GM10847 (cell line): ENCODE data around the gene FFAR3.

Source experiments
- POLR2A ChIP-seq: IDR thresholded peaks from 2 replicates; pipeline ENCODE4 v1.6.1; 2011; ENCODE audit not compliant: insufficient read length; ENCODE audit errors: extremely low read depth

Gene FFAR3

DNA sequence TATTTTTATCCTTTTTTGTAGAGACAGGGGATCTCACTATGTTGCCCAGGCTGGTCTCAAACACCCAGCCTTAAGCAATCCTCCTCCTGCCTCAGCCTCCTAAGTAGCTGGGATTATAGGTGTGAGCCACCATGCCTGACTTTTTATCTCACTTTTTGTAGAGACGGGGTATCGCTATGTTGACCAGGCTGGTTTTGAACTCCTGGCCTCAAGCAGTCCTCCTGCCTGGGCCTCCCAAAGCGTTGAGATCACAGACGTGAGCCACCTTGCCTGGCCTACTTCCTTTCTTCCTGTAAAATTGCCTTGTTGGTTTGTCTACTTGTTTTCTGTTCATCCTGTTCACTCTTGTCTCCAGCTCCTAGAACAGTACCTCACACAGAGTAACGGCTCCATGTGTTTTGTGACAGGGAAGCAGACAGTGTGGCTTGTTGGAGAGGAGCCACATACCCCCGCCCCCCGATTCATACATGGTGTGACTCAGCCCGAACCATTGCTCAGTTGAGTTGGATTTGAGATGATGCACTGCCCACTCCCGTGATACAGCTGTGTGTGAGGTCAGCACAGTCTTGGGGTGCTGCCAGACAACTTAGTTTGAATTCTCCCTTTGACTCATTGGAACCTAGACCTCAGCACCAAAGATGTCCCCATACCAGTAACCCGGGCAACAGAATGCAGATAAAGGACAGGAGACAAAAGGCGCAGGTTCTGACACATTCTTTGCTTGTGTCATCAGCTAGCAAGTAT is 46.8 kb downstream of the FFAR3 start:
- TF ChIP-seq POLR2A = no peak

DNA sequence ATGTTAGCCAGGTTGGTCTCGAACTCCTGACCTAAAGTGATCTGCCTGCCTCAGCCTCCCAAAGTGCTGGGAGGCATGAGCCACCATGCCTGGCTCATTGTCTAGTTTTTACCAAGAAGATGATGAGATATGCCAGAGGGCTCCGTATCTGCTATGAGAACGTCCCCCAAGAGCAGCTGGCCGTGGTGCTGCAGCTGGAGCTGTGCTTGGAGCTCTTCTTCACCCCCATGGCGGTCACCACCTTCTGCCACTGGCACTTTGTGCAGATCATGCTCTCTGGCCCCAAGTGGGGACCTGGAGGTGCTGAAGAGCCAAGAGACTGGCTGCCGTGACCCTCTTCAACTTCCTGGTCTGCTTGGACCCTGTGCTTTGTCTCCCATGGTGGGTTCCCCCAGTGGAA is 49.4 kb downstream of the FFAR3 start:
- TF ChIP-seq POLR2A = no peak

DNA sequence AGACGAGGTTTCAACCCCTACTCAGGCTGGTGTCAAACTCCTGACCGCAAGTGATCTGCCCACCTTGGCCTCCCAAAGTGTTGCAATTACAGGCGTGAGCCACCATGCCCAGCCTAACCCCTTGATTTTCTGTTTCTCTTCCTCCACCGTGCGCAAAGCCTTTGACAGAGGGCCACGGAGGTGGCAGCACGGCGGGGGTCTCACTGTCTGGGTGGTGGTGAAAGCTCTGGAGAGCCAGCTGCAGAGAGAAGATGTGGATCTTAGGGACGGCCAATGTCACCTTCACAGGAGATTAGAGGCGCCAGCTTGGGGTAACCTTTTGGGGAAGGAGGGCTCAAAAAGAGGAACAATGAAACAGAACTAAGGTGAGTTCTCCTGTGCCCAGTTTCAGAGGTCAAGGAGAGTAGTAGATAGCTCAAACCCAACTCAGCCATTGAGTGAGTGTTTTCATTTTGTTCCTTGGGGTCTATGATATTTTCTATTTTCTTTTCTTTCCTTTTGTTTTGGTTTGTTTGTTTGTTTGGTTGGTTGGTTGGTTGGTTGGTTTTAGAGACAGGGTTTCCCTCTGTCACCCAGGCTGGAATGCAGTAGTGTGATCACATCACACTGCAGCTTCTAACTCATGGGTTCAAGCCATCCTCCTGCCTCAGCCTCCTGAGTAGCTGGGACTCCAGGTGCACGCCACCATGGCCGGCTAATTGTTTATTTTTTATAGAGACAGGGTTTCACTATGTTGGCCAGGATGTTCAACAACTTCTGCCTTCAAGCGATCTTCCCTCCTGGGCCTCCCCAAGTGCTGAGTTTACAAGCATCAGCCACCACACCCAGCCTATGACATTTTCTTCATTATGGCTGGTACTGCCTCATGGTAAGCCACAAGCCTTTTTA is 50.3 kb downstream of the FFAR3 start:
- TF ChIP-seq POLR2A = no peak

DNA sequence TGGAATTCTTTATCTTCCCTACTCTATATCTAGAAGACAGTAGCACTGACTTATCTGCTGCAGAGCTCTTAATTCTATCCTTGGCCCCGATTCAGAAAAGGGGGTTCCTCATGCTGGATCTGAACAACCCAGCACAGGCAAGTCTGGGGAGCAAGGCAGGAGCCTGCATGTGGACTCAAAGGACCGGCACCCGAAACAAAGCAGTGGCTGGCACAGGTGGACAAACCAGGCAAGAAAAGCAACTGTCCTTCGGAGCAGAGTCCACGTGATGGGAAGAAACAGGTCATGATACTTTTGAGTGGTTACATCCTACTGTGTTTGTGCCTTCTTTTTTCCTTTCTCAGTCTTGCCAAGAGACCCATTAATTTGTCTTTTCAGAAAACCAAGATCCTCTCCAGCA is 50.9 kb downstream of the FFAR3 start:
- TF ChIP-seq POLR2A = no peak
